NB4 (cell line): Measurements from ENCODE around the gene RFXANK.

Experiments used
- POLR2A ChIP-seq: IDR thresholded peaks from 2 replicates; pipeline ENCODE4 v1.6.1; 2011; ENCODE audit warnings: mild to moderate bottlenecking; ENCODE audit not compliant: insufficient read length; ENCODE audit errors: extremely low read depth
- TF ChIP-seq, protein P1 (sequence below): IDR thresholded peaks from one replicate; pipeline ENCODE4 v1.5.1; 2012; ENCODE audit warnings: low read depth, low read length
- TF ChIP-seq, protein P2 (sequence below): IDR thresholded peaks from 2 replicates; pipeline ENCODE4 v1.6.1; 2011; ENCODE audit warnings: low read depth, low read length

- TF ChIP-seq, protein P1, sequence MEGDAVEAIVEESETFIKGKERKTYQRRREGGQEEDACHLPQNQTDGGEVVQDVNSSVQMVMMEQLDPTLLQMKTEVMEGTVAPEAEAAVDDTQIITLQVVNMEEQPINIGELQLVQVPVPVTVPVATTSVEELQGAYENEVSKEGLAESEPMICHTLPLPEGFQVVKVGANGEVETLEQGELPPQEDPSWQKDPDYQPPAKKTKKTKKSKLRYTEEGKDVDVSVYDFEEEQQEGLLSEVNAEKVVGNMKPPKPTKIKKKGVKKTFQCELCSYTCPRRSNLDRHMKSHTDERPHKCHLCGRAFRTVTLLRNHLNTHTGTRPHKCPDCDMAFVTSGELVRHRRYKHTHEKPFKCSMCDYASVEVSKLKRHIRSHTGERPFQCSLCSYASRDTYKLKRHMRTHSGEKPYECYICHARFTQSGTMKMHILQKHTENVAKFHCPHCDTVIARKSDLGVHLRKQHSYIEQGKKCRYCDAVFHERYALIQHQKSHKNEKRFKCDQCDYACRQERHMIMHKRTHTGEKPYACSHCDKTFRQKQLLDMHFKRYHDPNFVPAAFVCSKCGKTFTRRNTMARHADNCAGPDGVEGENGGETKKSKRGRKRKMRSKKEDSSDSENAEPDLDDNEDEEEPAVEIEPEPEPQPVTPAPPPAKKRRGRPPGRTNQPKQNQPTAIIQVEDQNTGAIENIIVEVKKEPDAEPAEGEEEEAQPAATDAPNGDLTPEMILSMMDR, result no peak
- TF ChIP-seq POLR2A, result no peak
- TF ChIP-seq, protein P2, sequence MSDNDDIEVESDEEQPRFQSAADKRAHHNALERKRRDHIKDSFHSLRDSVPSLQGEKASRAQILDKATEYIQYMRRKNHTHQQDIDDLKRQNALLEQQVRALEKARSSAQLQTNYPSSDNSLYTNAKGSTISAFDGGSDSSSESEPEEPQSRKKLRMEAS, result no peak
Measured at GRCh38 chr19:19191768-19192077, 335 bp upstream of the RFXANK start.
